ENCODE results near the gene NFIC.

DNA sequence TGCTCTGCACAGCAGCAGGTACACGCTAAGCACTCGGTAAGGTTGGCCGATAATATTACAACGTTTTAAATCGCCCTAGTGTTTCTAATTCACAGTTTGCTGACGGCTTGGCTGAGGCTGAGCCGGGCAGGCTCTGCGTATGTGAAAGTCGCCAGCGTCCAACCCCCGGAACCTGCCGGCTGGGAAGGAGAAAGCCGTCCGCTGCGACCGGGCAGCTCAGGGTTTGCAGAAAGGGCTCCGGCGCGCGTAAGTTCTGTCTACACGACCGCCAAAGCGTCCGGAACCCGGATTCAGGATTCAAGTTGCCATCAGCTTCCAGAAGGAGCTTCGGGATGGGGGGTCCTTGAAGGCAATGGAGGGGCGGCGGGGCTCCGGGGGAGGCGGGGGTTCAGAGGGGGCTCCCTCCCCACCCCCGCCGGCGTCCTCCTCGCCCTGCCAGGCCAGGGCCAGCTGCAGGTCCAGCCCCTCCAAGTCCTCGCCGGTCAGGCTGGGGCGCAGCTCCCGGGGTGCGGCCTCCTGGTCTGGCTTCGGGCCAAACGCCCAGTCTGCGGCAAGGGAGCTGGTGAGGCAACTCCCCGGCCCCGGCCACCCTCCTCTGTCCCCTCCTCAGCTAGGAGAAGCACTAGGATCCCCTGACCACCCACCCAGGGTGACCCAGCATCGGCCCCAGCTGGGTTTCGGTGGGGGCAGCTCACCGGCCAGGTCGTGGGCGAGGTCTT lies 116.3 kb downstream of the NFIC start:
- no peak for TF ChIP-seq POLR2A (IDR thresholded peaks at IDR 0.05)
- TF ChIP-seq, protein P1, sequence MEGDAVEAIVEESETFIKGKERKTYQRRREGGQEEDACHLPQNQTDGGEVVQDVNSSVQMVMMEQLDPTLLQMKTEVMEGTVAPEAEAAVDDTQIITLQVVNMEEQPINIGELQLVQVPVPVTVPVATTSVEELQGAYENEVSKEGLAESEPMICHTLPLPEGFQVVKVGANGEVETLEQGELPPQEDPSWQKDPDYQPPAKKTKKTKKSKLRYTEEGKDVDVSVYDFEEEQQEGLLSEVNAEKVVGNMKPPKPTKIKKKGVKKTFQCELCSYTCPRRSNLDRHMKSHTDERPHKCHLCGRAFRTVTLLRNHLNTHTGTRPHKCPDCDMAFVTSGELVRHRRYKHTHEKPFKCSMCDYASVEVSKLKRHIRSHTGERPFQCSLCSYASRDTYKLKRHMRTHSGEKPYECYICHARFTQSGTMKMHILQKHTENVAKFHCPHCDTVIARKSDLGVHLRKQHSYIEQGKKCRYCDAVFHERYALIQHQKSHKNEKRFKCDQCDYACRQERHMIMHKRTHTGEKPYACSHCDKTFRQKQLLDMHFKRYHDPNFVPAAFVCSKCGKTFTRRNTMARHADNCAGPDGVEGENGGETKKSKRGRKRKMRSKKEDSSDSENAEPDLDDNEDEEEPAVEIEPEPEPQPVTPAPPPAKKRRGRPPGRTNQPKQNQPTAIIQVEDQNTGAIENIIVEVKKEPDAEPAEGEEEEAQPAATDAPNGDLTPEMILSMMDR (IDR thresholded peaks at IDR 0.05): no peak
